CD14-positive monocyte (primary cell): ENCODE data around the gene P2RY6. TPM values are rescaled to one million over a fixed set of nuclear protein-coding genes. Genes with fewer than 3 reads are reported as not detected.
A peak's percentile ranks its signal among the peaks of the same experiment; 100 is the strongest.

ENCODE experiments used
- DNase-seq, 3 donors: peaks; one replicate each; pipeline ENCODE4 v3.0.0-alpha.2; 2011 to 2022
- H2AFZ ChIP-seq: 2 replicates; pipeline ENCODE4 v1.6.0; 2012; ENCODE audit warnings: mild to moderate bottlenecking, low read depth, low read length, inconsistent platforms; ENCODE audit not compliant: insufficient read depth, poor library complexity, severe bottlenecking
- H3K27ac ChIP-seq, 2 donors: 1 replicate in 1 of 2; 2 replicates in 1 of 2; pipeline ENCODE4 v1.5.1; 2012 to 2013; ENCODE audit warnings: low read length in 2 of 2, control low read depth in 1 of 2, inconsistent platforms in 1 of 2, low read depth in 1 of 2, mild to moderate bottlenecking in 1 of 2
- H3K27me3 ChIP-seq, 2 donors: one replicate each; pipeline versions ENCODE4 v1.6.0 to v1.6.1; 2011 to 2013; ENCODE audit warnings: low read length in 2 of 2; ENCODE audit not compliant: control insufficient read depth in 2 of 2, insufficient read depth in 2 of 2
- H3K36me3 ChIP-seq, 2 donors: replicated peaks in 1 of 2; 1 replicate in 1 of 2; 2 replicates in 1 of 2; pipeline versions ENCODE4 v1.5.1 to v1.6.1; 2012 to 2013; ENCODE audit warnings: low read length in 2 of 2, control low read depth in 1 of 2, inconsistent platforms in 1 of 2, mild to moderate bottlenecking in 1 of 2; ENCODE audit not compliant: insufficient read depth in 2 of 2, control insufficient read depth in 1 of 2
- H3K4me1 ChIP-seq, 2 donors: 1 replicate in 1 of 2; 2 replicates in 1 of 2; pipeline versions ENCODE4 v1.5.1 to v1.6.1; 2012 to 2013; ENCODE audit warnings: low read length in 2 of 2, control low read depth in 1 of 2, inconsistent platforms in 1 of 2, mild to moderate bottlenecking in 1 of 2, moderate library complexity in 1 of 2; ENCODE audit not compliant: insufficient read depth in 2 of 2, control insufficient read depth in 1 of 2
- H3K4me2 ChIP-seq: replicated peaks from 2 replicates; pipeline ENCODE3; 2012; ENCODE audit warnings: low read length, moderate library complexity, mild to moderate bottlenecking; ENCODE audit not compliant: poor library complexity, severe bottlenecking; ENCODE audit errors: extremely low read depth
- H3K4me3 ChIP-seq, 3 experiments: fragments of 200-600 bp in 1 of 3; sonication (generic) in 1 of 3; replicated peaks in 1 of 3; 1 replicate in 2 of 3; 2 replicates in 1 of 3; pipeline ENCODE4 v1.5.1; 2011 to 2013; ENCODE audit warnings: low read length in 3 of 3, mild to moderate bottlenecking in 3 of 3, control low read depth in 2 of 3, low read depth in 2 of 3, inconsistent platforms in 1 of 3, moderate library complexity in 1 of 3
- H3K79me2 ChIP-seq: 2 replicates; pipeline ENCODE4 v1.6.0; 2012; ENCODE audit warnings: mild to moderate bottlenecking, control low read depth, inconsistent platforms, low read length, moderate library complexity; ENCODE audit not compliant: insufficient read depth
- H3K9ac ChIP-seq: 2 replicates; pipeline ENCODE4 v1.6.0; 2017; ENCODE audit warnings: low read length, mild to moderate bottlenecking; ENCODE audit not compliant: insufficient read depth, poor library complexity, severe bottlenecking
- H3K9me3 ChIP-seq, 2 donors: replicated peaks in 1 of 2; 1 replicate in 1 of 2; 2 replicates in 1 of 2; pipeline versions ENCODE4 v1.5.1 to v1.6.1; 2012 to 2013; ENCODE audit warnings: low read length in 2 of 2, control low read depth in 1 of 2; ENCODE audit not compliant: control insufficient read depth in 1 of 2, insufficient read depth in 1 of 2
- H4K20me1 ChIP-seq: 2 replicates; pipeline ENCODE4 v1.6.0; 2012; ENCODE audit warnings: mild to moderate bottlenecking, low read length, control low read depth, moderate library complexity; ENCODE audit not compliant: insufficient read depth
- H3K27ac Mint-ChIP-seq, 7 donors: one replicate each; pipeline ENCODE4 v1.8.0; 2020; ENCODE audit warnings: mild to moderate bottlenecking in 7 of 7, mixed read lengths in 7 of 7, moderate library complexity in 6 of 7, inconsistent platforms in 2 of 7
- H3K27me3 Mint-ChIP-seq, 3 donors: one replicate each; pipeline ENCODE4 v1.8.0; 2021 to 2022; ENCODE audit warnings: low read depth in 3 of 3, mild to moderate bottlenecking in 3 of 3, mixed read lengths in 3 of 3, moderate library complexity in 3 of 3, inconsistent platforms in 1 of 3
- H3K36me3 Mint-ChIP-seq, 2 donors: one replicate each; pipeline ENCODE4 v1.8.0; 2020; ENCODE audit warnings: mixed read lengths in 2 of 2, inconsistent platforms in 1 of 2, mild to moderate bottlenecking in 1 of 2
- H3K4me1 Mint-ChIP-seq: one replicate; pipeline ENCODE4 v1.8.0; 2020; ENCODE audit warnings: mild to moderate bottlenecking, mixed read lengths
- H3K4me3 Mint-ChIP-seq, 2 donors: one replicate each; pipeline ENCODE4 v1.8.0; 2020; ENCODE audit warnings: mild to moderate bottlenecking in 2 of 2, mixed read lengths in 2 of 2, moderate library complexity in 1 of 2
- H3K9me3 Mint-ChIP-seq, 7 donors: one replicate each; pipeline ENCODE4 v1.8.0; 2020 to 2022; ENCODE audit warnings: mixed read lengths in 7 of 7, mild to moderate bottlenecking in 6 of 7, moderate library complexity in 6 of 7, inconsistent platforms in 2 of 7
- WGBS: methylation state at CpG from one replicate; pipeline ENCODE4 v1.1.5; 2013; ENCODE audit warnings: missing lambda C conversion rate; ENCODE audit not compliant: insufficient coverage; 5-methylcytosine and 5-hydroxymethylcytosine counted together
- intact Hi-C, 2 donors: fragments of 100-400 bp; cut with micrococcal nuclease; formaldehyde crosslinking; loops; one replicate each; pipeline versions ENCODE4 v1.15.0 to v1.15.1; 2023
- polyA minus RNA-seq: library from RNA; depleted of rRNA, polyadenylated mRNA; stranded (reverse); fragments of >200 nt; gene quantifications from 2 replicates; pipeline ENCODE4 v1.2.3, GENCODE V29; 2012
- polyA plus RNA-seq, 3 donors: library from polyadenylated mRNA; depleted of rRNA in 1 of 3; unstranded in 2 of 3; stranded (reverse) in 1 of 3; fragments of 300-500 nt in 2 of 3; fragments of >200 nt in 1 of 3; fragmentation: Illumina TruSeq in 2 of 3; gene quantifications; 1 replicate in 2 of 3; 2 replicates in 1 of 3; pipeline ENCODE4 v1.2.3, GENCODE V29; 2012 to 2021
- total RNA-seq, 12 experiments: library from RNA in 1 of 12; stranded (reverse) in 1 of 12; fragments of 120-200 nt in 1 of 12; gene quantifications; one replicate each; pipeline ENCODE4 v1.2.4 and lab custom pipeline; 2013 to 2026; ENCODE audit warnings: mixed read lengths in 6 of 12, inconsistent platforms in 1 of 12
- TF ChIP-seq, protein P1 (sequence below): fragments of 200-600 bp; IDR thresholded peaks from one replicate; pipeline ENCODE4 v1.8.0; 2022; ENCODE audit warnings: antibody characterized with exemption, mild to moderate bottlenecking

P2RY6 gene
- 0.64 TPM for total RNA-seq (2013)
- polyA plus RNA-seq = 1 to 10 TPM; 1.7 to 5.1 (median 1.8) TPM
- 1.4 and 1.9 TPM in 2 replicates for polyA minus RNA-seq
- total RNA-seq (lab: John Stamatoyannopoulos, UW) = 2.0 to 15.2 (median 4.0) reads per million in 11 experiments

DNA sequence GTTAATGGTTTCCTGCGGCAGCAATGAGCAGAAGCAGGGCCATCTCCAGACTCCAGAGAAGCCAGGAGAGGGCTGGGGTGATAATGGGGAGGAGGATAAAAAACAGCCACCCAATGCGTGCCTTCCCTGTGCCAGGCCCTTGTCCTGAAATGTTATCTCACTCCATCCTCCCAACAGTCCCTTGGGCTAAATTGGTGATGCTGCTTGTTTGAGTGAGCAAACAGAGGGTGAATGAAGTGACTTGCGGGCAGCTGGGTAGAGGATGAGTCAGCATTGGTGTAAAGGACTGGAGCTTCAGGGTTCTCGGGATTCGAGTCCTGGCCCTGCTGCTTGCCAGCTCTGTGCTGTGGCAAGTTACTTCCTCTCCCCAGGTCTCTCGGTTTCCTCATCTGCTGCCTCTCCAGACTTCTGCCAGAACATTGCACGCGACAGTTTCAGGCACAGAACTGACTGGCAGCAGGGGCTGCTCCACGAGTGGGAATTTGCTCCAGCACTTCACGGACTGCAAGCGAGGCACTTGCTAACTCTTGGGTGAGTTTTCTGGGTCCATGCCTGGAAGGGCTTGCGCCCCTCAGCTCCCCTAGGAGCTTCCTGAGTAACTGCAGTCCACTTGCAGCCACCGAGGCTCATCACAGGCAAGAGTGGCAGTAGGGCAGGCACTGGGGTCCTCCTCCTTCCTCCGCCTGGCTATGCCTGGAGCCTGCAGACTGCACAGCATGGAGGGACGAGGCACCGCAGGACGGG, at the start of gene P2RY6:
P2RY6 (plus strand) TSS at position 403 of the 744 bp plus-strand sequence. CDS start 24,181 bp downstream, outside the sequence.
- Histone ChIP-seq H3K27me3 (peaks cover 0 to under 1% of the 10 kb centered on the region in 2 donors), H3K36me3 (no peaks in the 10 kb centered on the region), H3K4me1 (peaks cover 68 to 74% of the 10 kb centered on the region in 2 donors), H3K79me2 (no peaks in the 10 kb centered on the region), H3K9me3 (no peaks in the 10 kb centered on the region), H3K4me2 (peak within 1 kb of the TSS; percentile 20), H3K4me3 (peak within 1 kb of the TSS in 1 of 3 experiments; percentile 21), H2AFZ (no peak within 1 kb of the TSS), H3K9ac (no peak within 1 kb of the TSS), H3K27ac (peak within 1 kb of the TSS; percentile 36 to 69), H4K20me1 (no peaks in the 10 kb centered on the region)
- Mint-ChIP-seq H3K4me1 (peaks cover 73% of the 10 kb centered on the region), H3K27me3 (peaks cover 6 to 10% (median 8%) of the 10 kb centered on the region in 3 donors), H3K9me3 (peaks cover 0 to 5% (median 0%) of the 10 kb centered on the region in 7 donors), H3K4me3 (peak within 1 kb of the TSS in 1 of 2 donors; percentile 48), H3K27ac (peak within 1 kb of the TSS; percentile 64 to 85 (median 79)), H3K36me3 (no peaks in the 10 kb centered on the region)
- intact Hi-C loops = loop anchor here in 1 of 2 donors (2.0 kb wide), 1 partner anchor 17 kb away; no protein-coding TSS in a partner anchor
- DNase-seq = peak; percentile 90 to 97 (median 93)
- 27% methylated on average over 11 of the region's 17 CpGs for WGBS
- TF ChIP-seq, protein P1, sequence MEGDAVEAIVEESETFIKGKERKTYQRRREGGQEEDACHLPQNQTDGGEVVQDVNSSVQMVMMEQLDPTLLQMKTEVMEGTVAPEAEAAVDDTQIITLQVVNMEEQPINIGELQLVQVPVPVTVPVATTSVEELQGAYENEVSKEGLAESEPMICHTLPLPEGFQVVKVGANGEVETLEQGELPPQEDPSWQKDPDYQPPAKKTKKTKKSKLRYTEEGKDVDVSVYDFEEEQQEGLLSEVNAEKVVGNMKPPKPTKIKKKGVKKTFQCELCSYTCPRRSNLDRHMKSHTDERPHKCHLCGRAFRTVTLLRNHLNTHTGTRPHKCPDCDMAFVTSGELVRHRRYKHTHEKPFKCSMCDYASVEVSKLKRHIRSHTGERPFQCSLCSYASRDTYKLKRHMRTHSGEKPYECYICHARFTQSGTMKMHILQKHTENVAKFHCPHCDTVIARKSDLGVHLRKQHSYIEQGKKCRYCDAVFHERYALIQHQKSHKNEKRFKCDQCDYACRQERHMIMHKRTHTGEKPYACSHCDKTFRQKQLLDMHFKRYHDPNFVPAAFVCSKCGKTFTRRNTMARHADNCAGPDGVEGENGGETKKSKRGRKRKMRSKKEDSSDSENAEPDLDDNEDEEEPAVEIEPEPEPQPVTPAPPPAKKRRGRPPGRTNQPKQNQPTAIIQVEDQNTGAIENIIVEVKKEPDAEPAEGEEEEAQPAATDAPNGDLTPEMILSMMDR = no peak

DNA sequence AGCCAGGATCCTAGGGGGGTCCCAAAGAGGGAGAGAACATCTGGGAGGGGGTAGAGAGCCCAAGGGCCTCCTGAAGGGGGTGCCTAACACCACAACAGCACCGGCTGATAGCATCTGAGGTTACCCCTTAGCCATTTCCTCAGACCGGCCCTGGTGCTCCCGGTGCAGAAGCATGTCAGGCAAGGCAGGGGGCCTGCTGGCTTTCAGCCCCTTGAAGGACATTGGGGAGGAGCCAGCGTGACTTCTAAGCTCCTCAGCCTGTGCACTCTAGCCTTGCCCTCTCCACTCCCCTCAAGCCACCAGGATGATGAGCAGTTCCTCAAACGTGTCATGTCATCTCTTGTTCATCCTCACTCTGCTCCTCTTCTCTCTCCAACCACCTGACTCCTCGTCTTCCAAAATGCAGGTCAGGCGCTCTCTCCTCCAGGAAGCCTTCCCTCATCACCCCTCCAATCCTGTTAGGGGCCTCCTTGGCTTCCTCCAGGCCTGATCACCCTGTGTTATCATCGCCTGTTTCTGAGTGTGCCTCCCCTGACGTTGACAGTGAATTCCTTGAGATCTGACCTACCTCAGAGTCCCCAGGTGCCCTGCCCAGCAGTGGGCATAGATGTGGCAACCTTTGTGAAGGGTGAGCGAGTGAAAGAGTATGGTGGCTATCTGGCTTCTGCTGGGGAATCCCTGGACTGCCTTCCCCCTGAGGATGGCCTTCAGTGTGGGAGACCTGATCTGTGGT, 48.0 kb upstream of the P2RY6 start:
- H3K27me3 ChIP-seq = no peaks in the 10 kb centered on the region
- intact Hi-C loops = loop anchor here in 1 of 2 donors (5.0 kb wide), 1 partner anchor 37 kb away; no protein-coding TSS in a partner anchor
- no peak overlapping the region for H3K4me3 ChIP-seq
- H3K9ac ChIP-seq = no peak overlapping the region
- peaks cover 19 to 33% of the 10 kb centered on the region in 2 donors for H3K36me3 ChIP-seq
- TF ChIP-seq, protein P1 = no peak
- H3K4me1 ChIP-seq = peaks cover 55 to 56% of the 10 kb centered on the region in 2 donors
- Mint-ChIP-seq H3K27me3 (peaks cover 0 to 2% (median 0%) of the 10 kb centered on the region in 3 donors), H3K9me3 (no peaks in the 10 kb centered on the region), H3K36me3 (peaks cover 45 to 67% of the 10 kb centered on the region in 2 donors), H3K27ac (peak overlapping the region; percentile 13 to 85 (median 63)), H3K4me3 (peak overlapping the region in 1 of 2 donors; percentile 51), H3K4me1 (peaks cover 72% of the 10 kb centered on the region)
- H3K4me2 ChIP-seq = peak overlapping the region; percentile 8
- H4K20me1 ChIP-seq = peaks cover 94% of the 10 kb centered on the region
- peaks cover 99% of the 10 kb centered on the region for H3K79me2 ChIP-seq
- DNase-seq = peak in 2 of 3 donors; percentile 19 to 28
- no peaks in the 10 kb centered on the region for H3K9me3 ChIP-seq
- peak overlapping the region in 1 of 2 donors; percentile 60 for H3K27ac ChIP-seq
- WGBS = 24% methylated on average over 7 of the region's 10 CpGs
- no peak overlapping the region for H2AFZ ChIP-seq
